ENCODE measurements around the gene SUSD1. TPM values are rescaled to one million over a fixed set of nuclear protein-coding genes. Genes with fewer than 3 reads are reported as not detected.
"Not testable (repeated sequence)": the region's sequence is repeated elsewhere in the genome, so short reads cannot be mapped to it uniquely, and the experiment has no call there.

Gene SUSD1
- total RNA-seq, 1 donor from 2014 or later: 81.3 TPM

DNA sequence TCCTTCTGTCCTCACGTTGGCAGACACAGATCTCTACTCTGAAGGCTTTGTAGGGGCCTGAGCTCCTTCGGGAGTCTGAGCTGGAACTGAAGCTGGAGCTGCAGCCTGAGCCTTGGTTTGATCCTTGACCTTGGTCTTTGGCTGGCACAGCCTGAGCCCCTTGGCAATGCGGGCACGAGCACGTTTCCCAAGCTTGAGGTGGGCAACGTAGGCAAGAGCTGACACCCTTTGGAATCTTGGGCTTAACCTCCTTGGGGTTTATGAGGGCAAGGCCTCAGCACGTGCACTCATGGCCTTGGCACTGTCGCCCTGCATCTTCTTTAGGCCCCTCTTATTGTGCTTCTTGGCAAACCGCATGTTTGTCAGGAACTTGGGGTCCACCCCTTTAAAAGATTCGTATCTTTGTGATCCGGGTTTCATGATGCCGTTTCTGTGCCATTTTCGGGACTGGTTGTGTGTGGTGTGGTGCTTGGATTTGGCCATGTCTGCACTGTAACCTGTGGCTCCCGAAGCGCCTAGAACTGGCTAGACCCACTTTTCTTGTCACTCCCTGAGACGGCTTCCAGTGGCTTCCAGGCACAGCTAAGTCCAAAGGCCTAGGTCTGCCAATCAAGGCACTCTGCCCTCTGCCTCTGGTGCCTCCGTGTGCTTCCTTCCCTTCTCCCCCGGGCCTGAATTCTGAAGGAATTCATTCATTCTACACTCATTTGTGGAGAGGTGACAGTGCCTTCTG lies 1.4 kb downstream of the SUSD1 start:
- DNase-seq (ENCODE audit: low read depth): no peak

- DNase-seq (ENCODE audit: low read depth): no peak
Measured at GRCh38 chr9:112170968-112171367, 4.1 kb downstream of the SUSD1 start.

- DNase-seq (ENCODE audit: low read depth): peak; percentile 63
Measured at GRCh38 chr9:112170235-112170634, 4.9 kb downstream of the SUSD1 start.

- DNase-seq (ENCODE audit: low read depth): no peak
Measured at GRCh38 chr9:112169368-112169767, 5.7 kb downstream of the SUSD1 start.

DNA sequence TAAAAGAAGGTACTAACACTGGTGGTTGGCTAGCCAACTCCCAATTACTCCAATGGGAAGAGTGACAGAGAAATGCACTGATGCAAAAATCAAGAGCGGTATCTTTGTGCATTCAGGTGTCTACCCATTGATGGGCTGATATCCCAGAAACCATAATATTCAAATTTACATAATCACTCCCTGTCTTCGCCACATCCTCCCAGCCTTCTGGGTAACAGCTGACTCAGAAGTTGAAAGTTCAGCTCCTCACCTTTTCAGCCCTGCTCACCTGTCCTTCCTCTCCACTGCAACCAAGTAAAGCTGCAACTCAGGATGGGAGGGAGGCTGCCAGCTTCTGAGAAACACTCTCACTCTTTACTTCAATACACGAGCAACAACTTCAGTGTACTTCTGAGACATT lies 6.9 kb downstream of the SUSD1 start:
- DNase-seq (ENCODE audit: low read depth): no peak

DNA sequence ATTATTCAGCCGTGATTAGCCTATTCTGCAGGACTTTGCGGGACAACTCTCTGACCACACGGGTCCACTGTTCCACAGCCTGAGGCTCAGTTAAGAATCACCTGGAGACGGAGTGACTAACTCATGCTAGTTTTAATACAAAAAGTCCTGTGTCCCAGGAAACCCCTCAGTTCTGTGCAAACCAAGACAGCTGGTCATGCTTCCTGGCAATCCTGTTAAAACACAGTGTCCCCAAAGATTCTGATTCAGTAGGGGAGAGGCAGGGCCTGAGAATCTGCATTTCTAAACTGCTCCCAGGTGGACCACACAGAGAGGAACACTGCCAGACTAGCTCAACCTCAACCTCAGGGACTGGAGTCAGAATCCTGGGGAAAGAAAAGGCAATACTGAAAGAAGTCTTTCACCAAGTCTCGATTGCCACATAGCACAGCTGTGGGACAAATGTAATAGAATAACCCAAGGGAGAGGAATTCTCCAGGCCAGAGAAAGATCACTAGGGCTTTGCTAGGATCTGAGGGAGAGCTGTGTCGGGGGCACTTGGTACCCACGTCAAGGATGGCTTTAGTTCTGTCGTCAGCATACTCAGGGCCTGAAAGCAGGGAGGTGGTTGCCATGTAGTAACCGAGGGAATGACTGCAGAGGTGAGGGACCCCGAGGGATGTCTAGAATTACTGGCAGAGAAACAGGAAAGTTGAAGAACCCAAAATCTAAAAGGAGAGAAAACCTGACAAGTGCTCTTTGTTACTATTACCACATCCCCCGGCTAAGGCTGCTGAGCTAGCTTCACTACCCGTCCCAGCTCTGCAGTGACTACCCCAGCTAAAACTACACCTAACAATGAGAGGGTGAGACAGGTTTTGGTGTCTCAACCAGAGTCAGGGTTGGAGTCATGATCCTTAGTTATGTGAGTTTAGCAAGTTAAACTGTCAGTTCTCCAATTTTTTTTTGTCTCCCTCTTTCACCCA lies 8.6 kb downstream of the SUSD1 start:
- peak; percentile 91 for DNase-seq (ENCODE audit: low read depth)

DNA sequence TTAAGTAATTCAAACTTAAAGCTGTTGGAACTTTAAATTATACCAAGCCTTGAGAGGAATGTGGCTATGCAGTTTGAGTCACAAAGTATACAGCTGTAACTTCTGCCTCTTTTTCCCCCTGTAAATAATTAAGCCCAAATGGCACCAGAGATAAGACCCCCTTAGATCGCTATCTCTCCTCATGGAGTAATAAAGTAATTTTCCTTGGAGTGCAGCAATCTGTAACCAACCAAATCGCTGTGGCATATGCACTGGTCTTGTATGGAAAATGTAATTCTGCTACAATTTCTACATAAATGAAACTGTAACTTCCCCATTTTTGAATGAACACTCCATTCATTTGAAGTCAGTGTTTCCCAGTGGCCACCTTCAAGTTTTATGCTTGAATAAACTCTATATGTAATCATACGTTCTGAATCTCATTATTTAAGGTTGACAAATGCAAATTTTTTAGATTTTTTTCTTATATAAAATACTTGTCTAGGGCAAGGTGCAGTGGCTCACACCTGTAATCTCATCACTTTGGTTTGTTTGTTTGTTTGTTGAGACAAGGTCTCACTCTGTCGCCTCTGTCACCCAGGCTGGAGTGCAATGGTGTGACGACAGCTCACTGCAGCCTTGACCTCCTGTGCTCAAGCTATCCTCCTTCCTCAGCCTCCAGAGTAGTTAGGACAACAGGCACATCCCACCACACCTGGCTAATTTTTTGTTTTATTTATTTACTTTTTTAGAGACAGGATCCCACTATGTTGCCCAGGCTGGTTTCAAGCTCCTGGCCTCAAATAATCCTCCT lies 12.3 kb downstream of the SUSD1 start:
- no peak for DNase-seq (ENCODE audit: low read depth)

DNA sequence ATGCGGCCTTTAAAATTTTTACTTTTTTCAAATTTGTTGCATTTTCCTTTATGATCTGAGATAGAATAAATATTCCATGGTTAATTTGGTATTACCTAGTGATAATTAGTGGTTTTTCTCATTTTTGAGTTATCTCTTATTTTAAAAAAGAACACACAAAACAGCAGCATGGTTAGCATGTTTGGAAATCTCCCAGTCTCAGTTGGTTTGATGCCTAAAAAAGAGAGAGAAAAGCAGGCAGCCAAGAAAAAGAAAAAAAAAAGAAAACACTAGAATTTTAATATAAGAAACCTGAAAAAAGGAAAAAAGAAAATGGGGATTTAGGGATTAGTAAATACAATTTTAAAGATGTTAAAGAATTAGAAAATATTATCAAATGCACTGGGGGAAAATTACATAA lies 15.3 kb downstream of the SUSD1 start:
- DNase-seq (ENCODE audit: low read depth): no peak

GRCh38 chr9:112158656-112159367 lies 16.3 kb downstream of the SUSD1 start:
- no peak for DNase-seq (ENCODE audit: low read depth)

- no peak for DNase-seq (ENCODE audit: low read depth)
Measured at GRCh38 chr9:112157961-112158360, 17.1 kb downstream of the SUSD1 start.

GRCh38 chr9:112157087-112157486 lies 18.0 kb downstream of the SUSD1 start:
- DNase-seq (ENCODE audit: low read depth): no peak

GRCh38 chr9:112149211-112149610 lies 25.9 kb downstream of the SUSD1 start:
- DNase-seq (ENCODE audit: low read depth): no peak

DNA sequence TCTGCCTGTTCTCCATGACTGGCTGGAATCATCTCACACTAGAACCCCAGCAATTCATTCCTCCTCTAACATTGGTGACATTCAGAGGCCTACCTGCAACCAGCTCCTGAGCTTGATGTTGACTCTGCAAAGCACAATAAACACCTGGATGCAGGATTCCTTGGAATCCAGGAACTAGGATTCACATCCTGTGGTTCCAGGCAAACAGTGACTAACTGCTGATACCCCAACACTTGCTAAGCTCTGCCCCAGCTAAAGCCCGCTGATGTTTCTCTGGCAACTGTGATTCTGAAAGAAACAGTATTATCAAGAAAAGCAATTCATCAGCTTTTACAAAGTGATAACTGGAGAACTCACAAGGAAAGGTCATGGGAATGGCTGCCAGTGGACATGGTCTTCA lies 29.2 kb downstream of the SUSD1 start:
- peak; percentile 60 for DNase-seq (ENCODE audit: low read depth)

DNA sequence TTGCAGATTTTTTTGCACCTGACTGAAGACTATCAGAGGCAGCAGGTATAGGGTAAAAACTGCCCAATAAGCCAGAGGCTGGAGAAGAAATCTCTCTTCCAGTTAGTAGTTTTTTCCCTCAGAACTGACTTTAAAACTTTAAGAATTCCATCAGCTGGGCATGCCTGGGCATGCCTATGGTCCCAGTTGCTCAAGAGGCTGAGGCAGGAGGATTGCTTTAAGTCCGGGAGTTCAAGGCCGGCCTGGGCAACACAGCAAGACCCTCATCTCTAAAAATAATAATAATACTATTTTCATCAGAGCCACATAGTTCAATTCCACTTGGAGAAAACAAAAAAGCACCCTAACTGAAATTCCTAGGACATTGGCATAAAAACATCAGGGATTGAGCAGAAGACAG lies 30.3 kb downstream of the SUSD1 start:
- DNase-seq (ENCODE audit: low read depth): no peak

GRCh38 chr9:112142420-112142819 lies 32.7 kb downstream of the SUSD1 start:
- DNase-seq (ENCODE audit: low read depth): no peak

DNA sequence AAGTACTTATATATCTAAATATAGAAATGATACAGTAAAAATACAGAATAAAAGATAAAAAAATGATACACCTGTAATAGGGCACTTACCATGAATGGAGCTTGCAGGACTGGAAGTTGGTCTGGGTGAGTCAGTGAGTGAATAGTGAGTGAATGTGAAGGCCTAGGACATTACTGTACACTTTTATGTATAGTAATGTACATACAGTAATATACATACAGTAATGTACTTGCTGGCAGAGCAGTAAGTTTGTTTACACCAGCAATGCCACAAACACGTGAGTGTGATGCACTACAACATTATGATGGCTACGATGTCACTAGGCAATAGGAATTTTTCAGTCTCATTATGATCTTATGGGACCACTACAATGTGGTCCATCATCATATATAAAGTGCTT lies 34.2 kb downstream of the SUSD1 start:
- DNase-seq (ENCODE audit: low read depth): no peak

GRCh38 chr9:112137066-112137465 lies 38.0 kb downstream of the SUSD1 start:
- no peak for DNase-seq (ENCODE audit: low read depth)

DNA sequence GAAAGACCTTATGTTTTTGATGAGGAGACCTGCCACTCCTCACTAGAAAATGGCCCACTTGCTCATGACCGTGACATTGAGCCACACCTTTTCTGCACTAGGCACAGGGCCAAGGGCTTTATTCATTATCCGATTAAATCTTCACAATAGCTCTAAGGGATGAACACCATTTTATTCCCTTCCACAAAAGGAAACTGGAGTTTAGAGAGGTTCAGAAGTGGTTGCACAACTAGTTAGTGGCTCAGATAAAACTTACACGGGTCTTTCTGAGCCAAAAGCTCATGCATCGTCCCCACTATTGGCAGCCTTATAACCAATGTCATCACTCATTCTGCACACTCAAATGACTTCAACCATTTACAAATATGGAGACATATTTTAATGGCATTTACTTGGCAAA lies 39.4 kb downstream of the SUSD1 start:
- peak; percentile 64 for DNase-seq (ENCODE audit: low read depth)

DNA sequence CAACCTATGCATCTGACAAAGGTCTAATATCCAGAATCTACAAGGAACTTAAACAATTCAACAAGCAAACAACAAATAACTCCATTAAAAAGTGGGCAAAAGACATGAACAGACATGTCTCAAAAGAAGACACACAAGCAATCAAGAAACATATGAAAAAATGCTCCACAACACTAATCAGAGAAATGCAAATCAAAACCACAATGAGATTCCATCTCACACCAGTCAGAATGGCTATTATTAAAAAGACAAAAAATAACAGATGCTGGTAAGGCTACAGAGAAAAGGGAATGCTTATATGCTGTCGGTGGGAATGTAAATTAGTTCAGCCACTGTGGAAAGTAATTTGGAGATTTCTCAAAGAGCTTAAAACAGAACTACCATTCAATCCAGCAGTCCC lies 41.3 kb downstream of the SUSD1 start:
- not testable (repeated sequence) for DNase-seq (ENCODE audit: low read depth)

DNA sequence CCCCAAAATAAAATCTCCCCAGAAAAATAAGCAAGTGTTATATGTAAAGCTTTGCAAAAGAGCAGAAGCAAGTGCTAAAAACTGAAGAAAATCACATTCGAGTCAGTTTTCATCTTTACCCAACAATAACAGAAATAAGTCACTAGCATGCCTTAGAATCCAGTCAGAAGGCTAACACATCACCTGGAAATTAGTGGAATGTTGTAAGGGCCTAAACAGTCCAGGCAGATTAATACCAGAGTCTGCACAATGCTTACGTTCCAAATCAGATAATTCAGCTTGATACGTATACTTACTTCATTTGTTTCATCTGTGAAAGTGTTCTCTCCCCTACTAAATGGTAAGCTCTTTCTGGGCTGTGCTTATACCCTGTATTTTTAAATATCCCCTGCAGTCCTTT lies 42.7 kb downstream of the SUSD1 start:
- DNase-seq (ENCODE audit: low read depth): peak; percentile 49

DNA sequence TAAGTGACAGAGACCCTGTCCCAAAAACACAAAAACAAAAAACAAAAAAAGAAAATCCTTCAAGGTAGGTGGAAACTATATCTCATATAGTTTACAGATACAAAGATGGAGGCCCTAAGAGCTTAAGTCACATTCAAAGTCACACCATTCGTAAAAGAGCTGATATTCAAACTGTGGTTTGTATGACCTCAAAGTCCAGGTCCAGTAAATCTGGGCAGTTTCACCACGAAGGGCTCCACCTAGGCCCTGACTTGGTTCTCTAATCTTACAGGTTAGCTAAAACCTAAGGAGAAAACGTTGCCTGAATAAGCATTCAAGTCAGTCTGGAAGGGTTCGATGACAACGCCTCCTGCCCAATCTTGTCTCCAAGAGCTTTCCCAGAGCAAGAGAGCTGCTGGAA lies 44.1 kb downstream of the SUSD1 start:
- DNase-seq (ENCODE audit: low read depth): no peak

GRCh38 chr9:112130347-112130746 lies 44.8 kb downstream of the SUSD1 start:
- DNase-seq (ENCODE audit: low read depth): no peak

Measured in renal cortical epithelial cell (primary cell).